Naive thymus-derived CD4-positive, alpha-beta T cell (primary cell): Measurements from ENCODE around the gene SPATA2. TPM values are rescaled to one million over a fixed set of nuclear protein-coding genes. Genes with fewer than 3 reads are reported as not detected.

Experiments used
- ATAC-seq: fragments of 150-1000 bp; cut with Tn5 transposase; 2 replicates; pipeline ENCODE4 v1.10.0; 2021; ENCODE audit warnings: mild to moderate bottlenecking, moderate library complexity
- CTCF ChIA-PET: fragments of 350-600 bp; sonication (Branson Sonifier 250); formaldehyde crosslinking; loops from one replicate; lab custom pipeline; 2021; ENCODE audit warnings: antibody characterized with exemption; lab: Charles Lee
- POLR2A ChIA-PET: fragments of 350-600 bp; sonication (Branson Sonifier 250); formaldehyde crosslinking; loops from one replicate; lab custom pipeline; 2021; ENCODE audit warnings: antibody characterized with exemption, inconsistent platforms; lab: Charles Lee
- DNase-seq, 9 donors: peaks; one replicate each; pipeline versions ENCODE4 v3.0.0 to v3.0.0-alpha.2; 2020 to 2022; ENCODE audit warnings: mixed read lengths in 1 of 9
- H3K27ac ChIP-seq: one replicate; pipeline ENCODE4 v1.7.0; 2013; ENCODE audit warnings: mild to moderate bottlenecking, low read depth, low read length, moderate library complexity
- H3K27me3 ChIP-seq, 2 donors: one replicate each; pipeline ENCODE4 v1.7.0; 2013; ENCODE audit warnings: low read length in 2 of 2, mild to moderate bottlenecking in 2 of 2, moderate library complexity in 2 of 2; ENCODE audit not compliant: control insufficient read depth in 2 of 2, insufficient read depth in 2 of 2
- H3K36me3 ChIP-seq, 3 experiments: 1 replicate in 2 of 3; 2 replicates in 1 of 3; pipeline ENCODE4 v1.7.0; 2013; ENCODE audit warnings: low read length in 3 of 3, mild to moderate bottlenecking in 3 of 3, moderate library complexity in 1 of 3; ENCODE audit not compliant: insufficient read depth in 3 of 3, control insufficient read depth in 2 of 3
- H3K4me1 ChIP-seq, 2 donors: one replicate each; pipeline ENCODE4 v1.7.0; 2013; ENCODE audit warnings: low read length in 2 of 2, mild to moderate bottlenecking in 2 of 2, moderate library complexity in 1 of 2; ENCODE audit not compliant: control insufficient read depth in 2 of 2, insufficient read depth in 2 of 2
- H3K4me3 ChIP-seq: 2 replicates; pipeline ENCODE4 v1.7.0; 2013; ENCODE audit warnings: mild to moderate bottlenecking, low read length
- H3K9me3 ChIP-seq, 3 experiments: 1 replicate in 2 of 3; 2 replicates in 1 of 3; pipeline ENCODE4 v1.7.0; 2013; ENCODE audit warnings: low read length in 3 of 3; ENCODE audit not compliant: control insufficient read depth in 2 of 3
- H3K27ac Mint-ChIP-seq, 9 donors: one replicate each; pipeline ENCODE4 v1.8.0; 2020 to 2022; ENCODE audit warnings: mixed read lengths in 9 of 9, mild to moderate bottlenecking in 8 of 9, moderate library complexity in 5 of 9, inconsistent platforms in 2 of 9
- H3K27me3 Mint-ChIP-seq, 5 donors: one replicate each; pipeline ENCODE4 v1.8.0; 2021 to 2022; ENCODE audit warnings: mixed read lengths in 5 of 5, mild to moderate bottlenecking in 1 of 5
- H3K36me3 Mint-ChIP-seq, 5 donors: one replicate each; pipeline ENCODE4 v1.8.0; 2020 to 2022; ENCODE audit warnings: mixed read lengths in 5 of 5, mild to moderate bottlenecking in 3 of 5, inconsistent platforms in 1 of 5
- H3K4me1 Mint-ChIP-seq, 7 donors: one replicate each; pipeline ENCODE4 v1.8.0; 2020 to 2022; ENCODE audit warnings: mixed read lengths in 7 of 7, mild to moderate bottlenecking in 3 of 7, inconsistent platforms in 1 of 7
- H3K4me3 Mint-ChIP-seq, 10 donors: one replicate each; pipeline ENCODE4 v1.8.0; 2020 to 2022; ENCODE audit warnings: mild to moderate bottlenecking in 10 of 10, mixed read lengths in 10 of 10, moderate library complexity in 6 of 10, inconsistent platforms in 2 of 10
- H3K9me3 Mint-ChIP-seq, 11 donors: one replicate each; pipeline ENCODE4 v1.8.0; 2020 to 2022; ENCODE audit warnings: mixed read lengths in 11 of 11, mild to moderate bottlenecking in 4 of 11, inconsistent platforms in 1 of 11, moderate library complexity in 1 of 11
- intact Hi-C, 2 donors: fragments of 100-400 bp; cut with micrococcal nuclease; formaldehyde crosslinking; loops; one replicate each; pipeline ENCODE4 v1.15.1; 2023
- polyA plus RNA-seq, 2 donors: library from polyadenylated mRNA; unstranded; fragments of 300-500 nt; fragmentation: Illumina TruSeq; gene quantifications; one replicate each; pipeline ENCODE4 v1.2.3, GENCODE V29; 2021
- total RNA-seq, 6 experiments: library from RNA in 5 of 6; stranded (reverse) in 5 of 6; gene quantifications; 1 replicate in 5 of 6; 2 replicates in 1 of 6; pipeline ENCODE4 v1.2.3 and lab custom pipeline; 2021 to 2026

Gene SPATA2
- total and polyA plus RNA-seq, 7 experiments from 2014 or later: 2.7 to 18.4 (median 9.6) TPM

DNA sequence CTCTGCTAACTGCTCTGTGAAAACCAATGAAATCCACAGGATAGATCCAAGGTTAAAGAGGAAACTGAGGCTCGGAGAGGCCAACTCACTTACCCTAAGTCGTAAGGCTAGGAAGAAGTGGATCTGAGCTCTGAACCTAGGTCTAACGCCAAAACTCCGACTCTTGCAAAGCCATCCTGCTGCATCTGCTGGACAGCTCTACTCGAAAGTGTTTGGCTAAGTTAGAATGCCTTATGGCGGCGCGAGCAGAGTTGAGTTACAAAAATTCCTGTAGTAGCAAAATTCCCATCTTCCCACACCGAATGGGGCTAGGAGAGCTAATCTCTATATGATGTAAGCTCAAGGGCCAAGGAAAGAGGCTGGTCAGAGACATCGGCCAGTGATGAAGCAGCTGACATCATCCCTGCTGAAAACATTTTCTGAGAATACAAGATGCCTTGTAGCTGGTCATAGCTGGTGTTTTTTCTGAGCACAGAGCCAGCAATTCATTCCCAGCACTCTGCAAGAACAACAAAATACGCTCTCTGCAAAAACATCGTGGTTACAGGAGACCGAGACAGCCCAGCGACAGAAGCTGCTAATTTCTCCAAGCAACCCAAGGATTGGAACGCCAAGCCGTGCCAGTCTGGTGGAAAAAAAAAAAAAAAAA, 1.8 kb downstream of the SPATA2 start:
- Mint-ChIP-seq H3K9me3 (no peaks in the 10 kb centered on the region), H3K4me1 (peaks cover 27 to 53% (median 36%) of the 10 kb centered on the region in 7 donors), H3K36me3 (peaks cover 0 to 3% (median 0%) of the 10 kb centered on the region in 5 donors), H3K27me3 (no peaks in the 10 kb centered on the region), H3K27ac (peak overlapping the region in 7 of 9 donors; percentile 80 to 100 (median 99)), H3K4me3 (peak overlapping the region; percentile 62 to 98 (median 97))
- Histone ChIP-seq H3K27ac (no peak overlapping the region), H3K36me3 (peaks cover 0 to 29% (median 4%) of the 10 kb centered on the region in 3 experiments), H3K27me3 (no peaks in the 10 kb centered on the region), H3K9me3 (no peaks in the 10 kb centered on the region), H3K4me1 (peaks cover 11 to 16% of the 10 kb centered on the region in 2 donors), H3K4me3 (no peak overlapping the region)
- ChIA-PET POLR2A (interaction anchor here (0.6 to 5.5 kb wide), 3 partner anchors 9 to 633 kb away, joined by 3 to 44 read pairs (median 12); partner anchors contain the start of gene RNF114), CTCF (interaction anchor here (0.7 to 1.2 kb wide), 2 partner anchors 14 to 499 kb away, joined by 3 to 5 read pairs; no protein-coding TSS in a partner anchor)
- DNase-seq (no peak), ATAC-seq (no peak)
- intact Hi-C loops: loop anchor here in 1 of 2 donors (2.0 kb wide), 1 partner anchor 15 kb away; no protein-coding TSS in a partner anchor

DNA sequence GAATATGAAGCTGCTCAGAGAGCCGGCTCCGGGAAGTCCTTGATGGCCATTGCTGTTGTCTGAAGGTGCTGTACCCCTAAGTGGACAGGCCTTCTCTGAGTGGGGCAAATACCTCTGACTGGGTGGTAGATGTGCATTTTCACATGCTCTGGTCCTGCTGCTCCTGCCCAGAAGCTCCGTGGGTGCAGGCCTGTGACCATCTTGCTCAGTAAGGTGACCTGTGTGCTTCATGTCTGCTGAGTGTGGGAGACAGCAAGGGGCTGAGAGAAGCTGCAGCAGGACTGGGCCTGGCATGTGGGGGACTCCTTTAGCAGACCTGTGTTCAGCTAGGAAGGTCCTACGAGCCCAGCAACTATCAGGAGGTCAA, 5.0 kb downstream of the SPATA2 start:
- H3K9me3 Mint-ChIP-seq: no peaks in the 10 kb centered on the region
- no peak overlapping the region for H3K4me3 Mint-ChIP-seq
- H3K9me3 ChIP-seq: no peaks in the 10 kb centered on the region
- H3K27ac ChIP-seq: no peak overlapping the region
- intact Hi-C loops: no loop called here
- no peak overlapping the region for H3K4me3 ChIP-seq
- peaks cover 6 to 16% of the 10 kb centered on the region in 2 donors for H3K4me1 ChIP-seq
- H3K27me3 Mint-ChIP-seq: no peaks in the 10 kb centered on the region
- H3K36me3 Mint-ChIP-seq: peaks cover 5 to 26% (median 5%) of the 10 kb centered on the region in 5 donors
- H3K36me3 ChIP-seq: peaks cover 0 to 55% (median 4%) of the 10 kb centered on the region in 3 experiments
- ChIA-PET POLR2A (no interaction called here), CTCF (no interaction called here)
- DNase-seq (no peak), ATAC-seq (no peak)
- H3K27me3 ChIP-seq: no peaks in the 10 kb centered on the region
- peak overlapping the region in 2 of 9 donors; percentile 36 to 43 for H3K27ac Mint-ChIP-seq
- H3K4me1 Mint-ChIP-seq: peaks cover 19 to 44% (median 26%) of the 10 kb centered on the region in 7 donors

- Mint-ChIP-seq H3K36me3 (peaks cover 6 to 28% (median 8%) of the 10 kb centered on the region in 5 donors), H3K9me3 (no peaks in the 10 kb centered on the region), H3K4me3 (peak overlapping the region in 1 of 10 donors; percentile 16), H3K4me1 (peaks cover 17 to 42% (median 24%) of the 10 kb centered on the region in 7 donors), H3K27me3 (no peaks in the 10 kb centered on the region), H3K27ac (peak overlapping the region in 2 of 9 donors; percentile 20 to 43)
- Histone ChIP-seq H3K4me1 (peaks cover 5 to 14% of the 10 kb centered on the region in 2 donors), H3K9me3 (no peaks in the 10 kb centered on the region), H3K4me3 (no peak overlapping the region), H3K27ac (no peak overlapping the region), H3K36me3 (peaks cover 0 to 55% (median 4%) of the 10 kb centered on the region in 3 experiments), H3K27me3 (no peaks in the 10 kb centered on the region)
- no peak for DNase-seq
- ChIA-PET POLR2A (no interaction called here), CTCF (no interaction called here)
- intact Hi-C loops: no loop called here
- ATAC-seq: no peak
Measured at GRCh38 chr20:49909499-49910339, 5.6 kb downstream of the SPATA2 start.

GRCh38 chr20:49908258-49908565, 7.1 kb downstream of the SPATA2 start:
- no peaks in the 10 kb centered on the region for H3K27me3 ChIP-seq
- no peak for ATAC-seq
- no peaks in the 10 kb centered on the region for H3K27me3 Mint-ChIP-seq
- DNase-seq: no peak
- intact Hi-C loops: no loop called here
- H3K4me1 Mint-ChIP-seq: peaks cover 7 to 26% (median 13%) of the 10 kb centered on the region in 7 donors
- H3K4me3 Mint-ChIP-seq: no peak overlapping the region
- H3K4me3 ChIP-seq: no peak overlapping the region
- ChIA-PET POLR2A (no interaction called here), CTCF (no interaction called here)
- H3K27ac Mint-ChIP-seq: peak overlapping the region in 2 of 9 donors; percentile 25 to 32
- peaks cover 10 to 34% (median 11%) of the 10 kb centered on the region in 5 donors for H3K36me3 Mint-ChIP-seq
- H3K36me3 ChIP-seq: peaks cover 0 to 64% (median 4%) of the 10 kb centered on the region in 3 experiments
- no peaks in the 10 kb centered on the region for H3K9me3 ChIP-seq
- H3K4me1 ChIP-seq: no peaks in the 10 kb centered on the region
- no peaks in the 10 kb centered on the region for H3K9me3 Mint-ChIP-seq
- H3K27ac ChIP-seq: no peak overlapping the region

- no peaks in the 10 kb centered on the region for H3K4me1 ChIP-seq
- DNase-seq: no peak
- ATAC-seq: no peak
- Mint-ChIP-seq H3K36me3 (peaks cover 10 to 35% (median 11%) of the 10 kb centered on the region in 5 donors), H3K4me1 (peaks cover 3 to 21% (median 9%) of the 10 kb centered on the region in 7 donors), H3K4me3 (no peak overlapping the region), H3K27me3 (no peaks in the 10 kb centered on the region), H3K27ac (no peak overlapping the region), H3K9me3 (no peaks in the 10 kb centered on the region)
- no peak overlapping the region for H3K4me3 ChIP-seq
- intact Hi-C loops: no loop called here
- H3K36me3 ChIP-seq: peaks cover 0 to 64% (median 4%) of the 10 kb centered on the region in 3 experiments
- H3K9me3 ChIP-seq: no peaks in the 10 kb centered on the region
- ChIA-PET CTCF (interaction anchor here (0.9 kb wide), 1 partner anchor 24 kb away, joined by 3 read pairs; no protein-coding TSS in a partner anchor), POLR2A (no interaction called here)
- H3K27ac ChIP-seq: no peak overlapping the region
- H3K27me3 ChIP-seq: no peaks in the 10 kb centered on the region
Measured at GRCh38 chr20:49907405-49908257, 7.7 kb downstream of the SPATA2 start.

DNA sequence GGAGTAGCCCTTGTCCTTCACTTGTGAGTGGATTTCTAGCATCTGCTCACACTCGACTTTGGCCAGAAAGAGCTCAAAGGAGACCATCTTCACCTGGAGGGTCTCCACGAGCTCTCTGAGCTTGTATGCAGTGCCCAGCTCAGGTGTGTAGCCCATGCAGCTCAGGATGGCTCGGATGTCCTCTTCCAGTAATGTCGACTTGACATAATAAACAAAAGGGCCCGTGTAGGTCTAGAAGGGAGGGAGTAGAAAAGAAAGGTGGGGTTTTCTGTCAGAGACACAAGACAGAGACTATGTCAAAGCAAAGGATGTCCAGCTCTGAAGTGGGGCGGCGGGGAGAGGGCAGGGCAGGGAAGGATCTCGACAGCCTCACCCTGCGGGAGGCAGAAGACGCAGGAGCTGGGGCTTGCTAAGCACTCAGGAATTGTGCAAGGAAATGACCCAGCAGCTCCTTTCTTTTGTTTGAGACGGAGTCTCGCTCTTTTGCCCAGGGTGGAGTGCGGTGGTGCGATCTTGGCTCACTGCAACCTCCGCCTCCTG, 8.6 kb downstream of the SPATA2 start:
- ATAC-seq (no peak), DNase-seq (no peak)
- POLR2A ChIA-PET: interaction anchor here (0.9 kb wide), 1 partner anchor 9 kb away, joined by 3 read pairs; the partner anchor contains the start of gene SPATA2

More for the DNA sequence above, 8.6 kb downstream of the SPATA2 start:
- intact Hi-C loops: no loop called here
- peaks cover 0 to 14% (median 6%) of the 10 kb centered on the region in 7 donors for H3K4me1 Mint-ChIP-seq
- H3K4me3 Mint-ChIP-seq: no peak overlapping the region
- H3K4me3 ChIP-seq: no peak overlapping the region
- no peaks in the 10 kb centered on the region for H3K4me1 ChIP-seq
- H3K36me3 ChIP-seq: peaks cover 0 to 64% (median 4%) of the 10 kb centered on the region in 3 experiments
- peaks cover 10 to 39% (median 11%) of the 10 kb centered on the region in 5 donors for H3K36me3 Mint-ChIP-seq
- no peak overlapping the region for H3K27ac ChIP-seq
- peak overlapping the region in 1 of 9 donors; percentile 48 for H3K27ac Mint-ChIP-seq
- H3K27me3 ChIP-seq: no peaks in the 10 kb centered on the region
- no peaks in the 10 kb centered on the region for H3K27me3 Mint-ChIP-seq
- CTCF ChIA-PET: interaction anchor here (0.9 kb wide), 1 partner anchor 25 kb away, joined by 3 read pairs; no protein-coding TSS in a partner anchor
- no peaks in the 10 kb centered on the region for H3K9me3 Mint-ChIP-seq
- H3K9me3 ChIP-seq: no peaks in the 10 kb centered on the region
